HEK293T (cell line): ENCODE data around the gene TRERF1.

Source experiments
- CTCF ChIA-PET: fragments of 350-600 bp; formaldehyde crosslinking; extraction: SDS; loops from one replicate; lab custom pipeline; 2021; ENCODE audit warnings: antibody characterized with exemption, inconsistent platforms; lab: Yijun Ruan, JAX
- POLR2A ChIA-PET: fragments of 350-600 bp; formaldehyde crosslinking; extraction: SDS; loops from one replicate; lab custom pipeline; 2020; ENCODE audit warnings: antibody characterized with exemption, inconsistent platforms; lab: Yijun Ruan, JAX
- DNase-seq: peaks from one replicate; pipeline ENCODE4 v3.0.0; 2012; ENCODE audit warnings: mixed read lengths; ENCODE audit errors: extremely low spot score
- ARNT ChIP-seq: fragments of 450-650 bp; IDR thresholded peaks from 2 replicates; pipeline ENCODE4 v1.6.1; 2017; ENCODE audit warnings: mild to moderate bottlenecking
- BHLHE40 ChIP-seq: fragments of 450-650 bp; IDR thresholded peaks from 2 replicates; pipeline ENCODE4 v1.6.1; 2016; ENCODE audit warnings: mild to moderate bottlenecking, moderate library complexity, borderline replicate concordance
- CTBP1 ChIP-seq: fragments of 450-650 bp; IDR thresholded peaks from 2 replicates; pipeline ENCODE4 v1.6.1; 2016; ENCODE audit warnings: borderline replicate concordance
- ELF4 ChIP-seq: fragments of 450-650 bp; IDR thresholded peaks from 2 replicates; pipeline ENCODE4 v1.6.1; 2017; ENCODE audit warnings: antibody characterized with exemption
- FOXA1 ChIP-seq: fragments of 450-650 bp; IDR thresholded peaks from 2 replicates; pipeline ENCODE4 v1.6.1; 2016; ENCODE audit warnings: mild to moderate bottlenecking
- FOXK2 ChIP-seq: fragments of 450-650 bp; IDR thresholded peaks from 2 replicates; pipeline ENCODE4 v1.6.1; 2016; ENCODE audit warnings: mild to moderate bottlenecking
- FOXM1 ChIP-seq: fragments of 450-650 bp; IDR thresholded peaks from 2 replicates; pipeline ENCODE4 v1.6.1; 2017; ENCODE audit warnings: mild to moderate bottlenecking, borderline replicate concordance
- HDGF ChIP-seq: fragments of 450-650 bp; IDR thresholded peaks from 2 replicates; pipeline ENCODE4 v1.6.1; 2017; ENCODE audit warnings: antibody characterized with exemption, borderline replicate concordance
- L3MBTL2 ChIP-seq: fragments of 450-650 bp; conservative IDR thresholded peaks from 2 replicates; pipeline ENCODE4 v1.6.1; 2016; ENCODE audit warnings: mild to moderate bottlenecking
- LEF1 ChIP-seq: fragments of 450-650 bp; IDR thresholded peaks from 2 replicates; pipeline ENCODE4 v1.6.1; 2017; ENCODE audit warnings: mild to moderate bottlenecking, borderline replicate concordance
- NFRKB ChIP-seq: fragments of 450-650 bp; IDR thresholded peaks from 2 replicates; pipeline ENCODE4 v1.6.1; 2016; ENCODE audit warnings: mild to moderate bottlenecking, moderate library complexity
- SP1 ChIP-seq: fragments of 450-650 bp; IDR thresholded peaks from 2 replicates; pipeline ENCODE4 v1.6.1; 2017
- SUZ12 ChIP-seq: fragments of 450-650 bp; IDR thresholded peaks from 2 replicates; pipeline ENCODE4 v1.6.1; 2016; ENCODE audit warnings: mild to moderate bottlenecking
- TARDBP ChIP-seq: fragments of 450-650 bp; IDR thresholded peaks from 2 replicates; pipeline ENCODE4 v1.6.1; 2016
- ZNF384 ChIP-seq: fragments of 450-650 bp; IDR thresholded peaks from 2 replicates; pipeline ENCODE4 v1.6.1; 2016
- TF ChIP-seq, protein P1 (sequence below): fragments of 450-650 bp; IDR thresholded peaks from 2 replicates; pipeline ENCODE4 v1.6.1; 2016

The TRERF1 gene, protein sequence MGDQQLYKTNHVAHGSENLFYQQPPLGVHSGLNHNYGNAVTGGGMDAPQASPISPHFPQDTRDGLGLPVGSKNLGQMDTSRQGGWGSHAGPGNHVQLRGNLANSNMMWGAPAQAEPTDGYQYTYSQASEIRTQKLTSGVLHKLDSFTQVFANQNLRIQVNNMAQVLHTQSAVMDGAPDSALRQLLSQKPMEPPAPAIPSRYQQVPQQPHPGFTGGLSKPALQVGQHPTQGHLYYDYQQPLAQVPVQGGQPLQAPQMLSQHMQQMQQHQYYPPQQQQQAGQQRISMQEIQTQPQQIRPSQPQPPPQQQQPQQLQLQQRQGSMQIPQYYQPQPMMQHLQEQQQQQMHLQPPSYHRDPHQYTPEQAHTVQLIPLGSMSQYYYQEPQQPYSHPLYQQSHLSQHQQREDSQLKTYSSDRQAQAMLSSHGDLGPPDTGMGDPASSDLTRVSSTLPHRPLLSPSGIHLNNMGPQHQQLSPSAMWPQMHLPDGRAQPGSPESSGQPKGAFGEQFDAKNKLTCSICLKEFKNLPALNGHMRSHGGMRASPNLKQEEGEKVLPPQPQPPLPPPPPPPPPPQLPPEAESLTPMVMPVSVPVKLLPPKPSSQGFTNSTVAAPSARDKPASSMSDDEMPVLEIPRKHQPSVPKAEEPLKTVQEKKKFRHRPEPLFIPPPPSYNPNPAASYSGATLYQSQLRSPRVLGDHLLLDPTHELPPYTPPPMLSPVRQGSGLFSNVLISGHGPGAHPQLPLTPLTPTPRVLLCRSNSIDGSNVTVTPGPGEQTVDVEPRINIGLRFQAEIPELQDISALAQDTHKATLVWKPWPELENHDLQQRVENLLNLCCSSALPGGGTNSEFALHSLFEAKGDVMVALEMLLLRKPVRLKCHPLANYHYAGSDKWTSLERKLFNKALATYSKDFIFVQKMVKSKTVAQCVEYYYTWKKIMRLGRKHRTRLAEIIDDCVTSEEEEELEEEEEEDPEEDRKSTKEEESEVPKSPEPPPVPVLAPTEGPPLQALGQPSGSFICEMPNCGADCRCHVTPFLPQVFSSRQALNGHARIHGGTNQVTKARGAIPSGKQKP (N-terminal part only)

DNA sequence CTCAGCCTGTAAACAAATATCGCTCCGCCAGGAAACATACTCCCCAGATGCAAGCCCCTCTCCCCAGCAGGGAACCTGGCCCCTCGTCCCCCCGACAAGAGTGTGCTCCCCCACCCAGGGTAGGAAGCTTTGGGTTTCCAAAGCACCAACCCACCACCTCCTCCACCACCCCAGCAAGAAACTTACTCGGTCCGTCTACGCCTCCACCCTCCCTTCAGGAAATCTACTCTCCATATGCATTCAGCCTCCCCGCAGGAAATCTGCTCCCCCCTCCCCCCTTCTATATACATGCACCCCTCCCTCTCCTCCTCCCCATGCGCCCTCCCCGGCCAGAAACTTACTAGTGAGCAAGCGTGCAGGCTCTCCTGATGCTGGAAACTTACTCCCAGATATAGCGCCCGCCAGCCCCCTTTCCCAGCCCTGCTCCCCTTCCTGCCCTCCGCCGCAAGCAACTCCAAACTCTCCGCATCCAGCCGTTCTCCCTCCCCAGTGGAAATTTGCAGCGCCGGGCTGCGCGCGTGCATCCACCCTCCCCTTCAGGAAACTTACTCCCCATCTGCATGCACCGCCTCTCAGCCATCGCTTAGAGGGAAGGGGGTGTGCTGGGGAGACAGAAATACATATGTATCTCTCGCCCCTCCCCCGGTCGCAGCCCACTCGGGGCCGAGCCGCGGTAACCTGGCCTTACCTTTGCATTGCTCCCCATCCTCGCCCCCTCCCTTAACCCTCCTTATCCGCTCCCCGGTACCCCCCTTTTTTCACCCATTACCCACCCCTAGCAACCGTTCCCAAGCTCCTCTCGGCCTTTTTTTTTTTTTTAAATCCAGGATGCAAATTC is at the start of gene TRERF1:
Gene TRERF1 (minus strand): TSS at position 594 of the 838 bp plus-strand sequence. CDS start 182,336 bp downstream, outside the sequence.
- CTCF ChIA-PET = interaction anchor here (0.5 to 0.6 kb wide), 2 partner anchors 160 to 190 kb away, joined by 3 to 8 read pairs; no protein-coding TSS in a partner anchor
- POLR2A ChIA-PET = interaction anchor here (0.7 to 3.9 kb wide), 7 partner anchors 9 to 190 kb away, joined by 3 to 27 read pairs (median 9); partner anchors contain the start of gene UBR2
- TF ChIP-seq FOXA1 (no peak), ZNF384 (peak; percentile 85), HDGF (no peak), L3MBTL2 (no peak)
- TF ChIP-seq, protein P1, sequence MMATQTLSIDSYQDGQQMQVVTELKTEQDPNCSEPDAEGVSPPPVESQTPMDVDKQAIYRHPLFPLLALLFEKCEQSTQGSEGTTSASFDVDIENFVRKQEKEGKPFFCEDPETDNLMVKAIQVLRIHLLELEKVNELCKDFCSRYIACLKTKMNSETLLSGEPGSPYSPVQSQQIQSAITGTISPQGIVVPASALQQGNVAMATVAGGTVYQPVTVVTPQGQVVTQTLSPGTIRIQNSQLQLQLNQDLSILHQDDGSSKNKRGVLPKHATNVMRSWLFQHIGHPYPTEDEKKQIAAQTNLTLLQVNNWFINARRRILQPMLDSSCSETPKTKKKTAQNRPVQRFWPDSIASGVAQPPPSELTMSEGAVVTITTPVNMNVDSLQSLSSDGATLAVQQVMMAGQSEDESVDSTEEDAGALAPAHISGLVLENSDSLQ = no peak
- DNase-seq = peak; percentile 38

DNA sequence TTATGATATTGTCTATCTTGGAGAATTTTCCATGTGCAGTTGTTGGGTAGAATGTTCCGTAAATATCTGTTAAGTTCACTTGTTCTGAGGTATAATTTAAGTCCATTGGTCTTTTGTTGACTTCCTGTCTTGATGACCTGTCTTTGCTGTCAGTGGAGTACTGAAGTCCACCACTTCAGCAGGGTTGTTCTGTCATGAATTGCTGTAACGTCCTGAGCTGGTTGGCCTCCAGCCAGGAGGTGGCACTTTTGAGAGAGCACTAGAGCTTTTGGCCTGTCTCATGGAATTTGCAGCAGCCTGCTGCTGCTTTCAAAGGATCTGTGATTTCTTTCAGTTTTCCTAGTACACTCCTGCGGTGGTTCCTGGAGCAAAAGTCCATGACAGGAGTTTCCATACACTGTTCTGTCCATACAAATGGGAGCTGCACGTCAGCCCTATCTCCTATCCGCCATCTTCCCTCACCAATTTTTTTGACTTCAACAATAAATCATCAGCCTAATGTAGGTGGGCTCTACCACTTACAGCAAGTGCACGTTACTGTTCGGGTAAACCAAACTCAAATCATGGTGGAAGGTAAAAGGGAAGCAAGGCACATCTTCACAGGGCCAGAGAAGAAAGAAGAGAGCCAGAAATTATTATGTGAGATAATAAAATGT is 46.9 kb upstream of the TRERF1 start:
- TF ChIP-seq LEF1 = no peak
- no peak for TF ChIP-seq SP1
- no peak for TF ChIP-seq ARNT
- TF ChIP-seq NFRKB = no peak
- TF ChIP-seq L3MBTL2 = no peak
- no peak for TF ChIP-seq ELF4
- TF ChIP-seq, protein P1 = no peak
- TF ChIP-seq FOXK2 = no peak
- ChIA-PET POLR2A (no interaction called here), CTCF (no interaction called here)
- no peak for DNase-seq

DNA sequence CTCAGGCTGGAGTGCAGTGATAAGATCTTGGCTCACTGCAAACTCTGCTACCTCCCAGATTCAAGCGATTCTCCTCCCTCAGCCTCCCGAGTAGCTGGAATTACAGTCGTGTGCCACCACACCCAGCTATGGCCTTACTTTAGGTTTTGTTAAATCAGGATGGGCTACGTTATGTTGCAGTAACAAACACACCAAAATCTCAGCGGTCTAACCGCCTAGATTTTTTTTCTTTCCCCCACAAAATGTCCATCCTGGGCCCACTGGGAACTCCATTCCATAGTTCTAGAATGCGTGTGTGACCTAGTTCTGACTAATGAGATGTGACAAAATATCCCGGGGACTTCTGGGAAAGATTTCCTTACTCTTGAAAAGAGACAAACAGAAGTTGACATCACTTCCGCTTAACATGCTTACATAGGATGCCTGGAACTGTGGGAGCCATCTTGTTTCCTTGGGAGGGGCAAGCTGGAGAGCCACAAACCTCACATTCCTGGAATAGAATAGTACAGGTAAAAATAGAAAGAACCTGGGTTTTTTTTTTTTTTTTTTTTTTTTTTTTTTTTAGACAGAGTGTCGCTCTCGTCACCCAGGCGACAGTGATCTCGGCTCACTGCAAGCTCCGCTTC is 42.3 kb upstream of the TRERF1 start:
- ChIA-PET POLR2A (no interaction called here), CTCF (interaction anchor here (0.8 kb wide), 1 partner anchor 234 kb away, joined by 3 read pairs; no protein-coding TSS in a partner anchor)
- TF ChIP-seq ELF4 (no peak), BHLHE40 (no peak), NFRKB (no peak), FOXM1 (no peak), CTBP1 (no peak), HDGF (no peak), LEF1 (no peak), L3MBTL2 (no peak), TARDBP (no peak), ZNF384 (no peak), SP1 (no peak), SUZ12 (no peak), ARNT (no peak)
- TF ChIP-seq, protein P1 = no peak
- no peak for DNase-seq

DNA sequence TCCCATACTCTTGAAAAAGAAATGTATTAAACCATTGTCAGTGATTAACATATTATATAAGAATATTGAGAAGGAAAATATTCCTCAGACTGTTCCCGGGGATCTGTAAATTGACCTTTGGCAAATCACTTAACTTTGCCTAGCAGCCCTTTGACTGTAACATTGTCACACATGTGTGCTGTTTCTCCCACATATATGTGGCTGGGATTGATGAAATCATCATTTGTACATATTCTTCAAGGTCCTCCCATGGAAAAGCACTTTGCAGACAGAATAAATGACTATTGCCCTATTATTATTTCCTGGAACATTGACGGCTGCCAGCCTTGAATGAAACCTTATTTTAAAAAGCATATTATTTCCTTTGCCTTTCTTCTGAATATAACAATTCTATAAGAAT is 36.4 kb upstream of the TRERF1 start:
- ChIA-PET POLR2A (no interaction called here), CTCF (no interaction called here)
- DNase-seq = no peak
- TF ChIP-seq L3MBTL2 = no peak

DNA sequence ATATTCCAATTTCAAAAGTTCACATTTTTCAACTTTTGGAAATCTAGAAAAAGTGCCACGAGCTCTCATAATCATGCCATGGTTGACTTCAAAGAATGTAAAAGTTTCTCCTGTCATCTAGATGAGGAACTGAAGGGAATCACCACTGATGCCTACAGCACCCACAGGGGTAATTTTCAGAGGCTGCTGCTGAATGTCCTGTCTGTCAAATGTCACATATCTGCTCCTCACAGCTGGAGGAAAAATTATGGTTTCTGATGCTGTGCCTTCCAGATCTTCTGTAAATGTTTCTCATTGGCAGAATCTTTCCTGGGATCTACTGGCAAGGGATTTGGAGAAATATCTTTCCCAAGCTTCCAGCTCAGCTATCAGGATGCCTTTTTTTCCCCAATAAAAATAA is 32.5 kb upstream of the TRERF1 start:
- ChIA-PET POLR2A (no interaction called here), CTCF (interaction anchor here (0.6 kb wide), 1 partner anchor 48 kb away, joined by 3 read pairs; no protein-coding TSS in a partner anchor)
- DNase-seq = no peak
- TF ChIP-seq ELF4 = no peak
- TF ChIP-seq, protein P1 = no peak
